Neural crest cell (in vitro differentiated cells): Measurements from ENCODE around the gene LZTR1. TPM values are rescaled to one million over a fixed set of nuclear protein-coding genes. Genes with fewer than 3 reads are reported as not detected.

Experiments used
- DNase-seq: peaks from one replicate; pipeline ENCODE4 v3.0.0; 2021; ENCODE audit warnings: low read depth, mixed read lengths, low spot score
- H3K27ac Mint-ChIP-seq: one replicate; pipeline ENCODE4 v1.8.0; 2021; ENCODE audit warnings: mild to moderate bottlenecking, mixed read lengths; ENCODE audit not compliant: unreplicated experiment
- H3K27me3 Mint-ChIP-seq: 2 replicates; pipeline ENCODE4 v1.8.0; 2021; ENCODE audit warnings: low read depth, mild to moderate bottlenecking, mixed read lengths
- H3K36me3 Mint-ChIP-seq: 2 replicates; pipeline ENCODE4 v1.8.0; 2021; ENCODE audit warnings: low read depth, mild to moderate bottlenecking, mixed read lengths
- H3K4me1 Mint-ChIP-seq: 2 replicates; pipeline ENCODE4 v1.8.0; 2021; ENCODE audit warnings: mixed read lengths
- H3K4me3 Mint-ChIP-seq: one replicate; pipeline ENCODE4 v1.8.0; 2021; ENCODE audit warnings: mild to moderate bottlenecking, mixed read lengths
- H3K9me3 Mint-ChIP-seq: 2 replicates; pipeline ENCODE4 v1.8.0; 2021; ENCODE audit warnings: mixed read lengths
- total RNA-seq: library from RNA; stranded (reverse); gene quantifications from 2 replicates; pipeline ENCODE4 v1.2.1, GENCODE V29; 2021
- TF ChIP-seq, protein P1 (sequence below): fragments of 200-600 bp; sonication (generic); conservative IDR thresholded peaks from 2 replicates; pipeline ENCODE4 v1.5.0; 2021; ENCODE audit warnings: antibody characterized with exemption, mild to moderate bottlenecking

Gene LZTR1
- total RNA-seq, 1 donor from 2014 or later: 94.5 TPM

DNA sequence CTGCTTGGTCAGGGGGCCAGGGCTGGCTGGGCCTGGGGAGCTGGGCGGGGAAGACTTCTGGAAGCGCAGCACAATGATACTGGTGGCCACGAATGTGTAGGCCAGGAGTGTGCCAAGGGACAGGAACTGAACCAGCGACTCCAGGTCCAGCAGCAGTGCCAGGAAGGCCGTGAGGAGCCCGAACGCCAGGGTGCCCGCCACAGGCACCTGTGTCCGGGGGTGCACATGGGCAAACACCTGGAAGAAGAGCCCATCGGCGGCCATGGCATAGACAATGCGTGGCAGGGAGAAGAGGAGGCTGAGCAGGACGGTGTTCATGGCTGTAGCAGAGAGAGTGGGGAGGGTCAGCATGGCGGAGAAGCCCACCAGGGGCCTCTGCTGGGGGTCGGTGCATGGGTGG lies 47.9 kb downstream of the LZTR1 start:
- peak overlapping the region; percentile 43 for H3K27ac Mint-ChIP-seq
- TF ChIP-seq, protein P1, sequence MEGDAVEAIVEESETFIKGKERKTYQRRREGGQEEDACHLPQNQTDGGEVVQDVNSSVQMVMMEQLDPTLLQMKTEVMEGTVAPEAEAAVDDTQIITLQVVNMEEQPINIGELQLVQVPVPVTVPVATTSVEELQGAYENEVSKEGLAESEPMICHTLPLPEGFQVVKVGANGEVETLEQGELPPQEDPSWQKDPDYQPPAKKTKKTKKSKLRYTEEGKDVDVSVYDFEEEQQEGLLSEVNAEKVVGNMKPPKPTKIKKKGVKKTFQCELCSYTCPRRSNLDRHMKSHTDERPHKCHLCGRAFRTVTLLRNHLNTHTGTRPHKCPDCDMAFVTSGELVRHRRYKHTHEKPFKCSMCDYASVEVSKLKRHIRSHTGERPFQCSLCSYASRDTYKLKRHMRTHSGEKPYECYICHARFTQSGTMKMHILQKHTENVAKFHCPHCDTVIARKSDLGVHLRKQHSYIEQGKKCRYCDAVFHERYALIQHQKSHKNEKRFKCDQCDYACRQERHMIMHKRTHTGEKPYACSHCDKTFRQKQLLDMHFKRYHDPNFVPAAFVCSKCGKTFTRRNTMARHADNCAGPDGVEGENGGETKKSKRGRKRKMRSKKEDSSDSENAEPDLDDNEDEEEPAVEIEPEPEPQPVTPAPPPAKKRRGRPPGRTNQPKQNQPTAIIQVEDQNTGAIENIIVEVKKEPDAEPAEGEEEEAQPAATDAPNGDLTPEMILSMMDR: no peak
- H3K9me3 Mint-ChIP-seq: no peaks in the 10 kb centered on the region
- DNase-seq: no peak
- peaks cover 20% of the 10 kb centered on the region for H3K4me1 Mint-ChIP-seq
- H3K36me3 Mint-ChIP-seq: no peaks in the 10 kb centered on the region
- peak overlapping the region; percentile 27 for H3K4me3 Mint-ChIP-seq
- H3K27me3 Mint-ChIP-seq: no peaks in the 10 kb centered on the region

DNA sequence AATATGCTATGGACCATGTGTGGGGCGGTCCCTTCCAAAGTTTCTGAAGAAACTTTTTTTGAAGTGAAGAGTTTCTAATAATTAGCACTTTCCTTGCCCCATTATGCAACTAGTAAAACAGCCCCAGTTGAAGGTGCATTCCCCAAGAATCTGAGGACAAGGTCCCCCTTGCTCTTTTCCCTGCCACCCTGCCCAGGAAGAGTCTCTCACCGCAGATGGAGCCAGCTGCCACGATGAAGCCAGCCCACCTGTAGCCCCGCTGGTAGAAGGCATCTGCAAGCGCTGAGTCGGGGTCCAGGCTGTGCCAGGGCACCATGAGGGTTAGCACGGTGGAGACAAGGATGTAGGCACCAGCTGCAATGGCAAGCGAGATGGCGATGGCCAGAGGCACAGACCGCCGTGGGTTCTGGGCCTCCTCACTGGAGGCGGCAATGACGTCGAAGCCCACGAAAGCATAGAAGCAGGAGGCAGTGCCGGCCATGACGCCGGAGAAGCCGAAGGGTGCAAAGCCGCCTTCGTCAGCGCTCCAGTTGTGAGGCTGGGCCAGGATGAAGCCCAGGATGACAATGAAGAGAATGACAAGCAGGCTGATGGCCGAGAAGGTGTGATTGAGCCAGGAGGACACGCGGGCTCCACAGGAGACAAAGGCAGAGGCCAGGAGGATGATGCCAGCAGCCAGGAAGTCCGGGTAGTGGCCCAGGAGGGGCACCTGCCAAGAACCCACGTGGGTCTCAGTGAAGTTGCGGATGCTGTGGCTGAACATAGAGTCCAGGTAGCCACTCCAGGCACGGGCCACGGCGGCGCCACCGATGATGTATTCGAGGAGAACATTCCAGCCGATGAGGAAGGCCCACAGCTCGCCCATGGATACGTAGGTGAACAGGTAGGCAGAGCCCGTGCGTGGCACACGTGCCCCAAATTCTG lies 48.8 kb downstream of the LZTR1 start:
- H3K4me3 Mint-ChIP-seq: no peak overlapping the region
- no peaks in the 10 kb centered on the region for H3K9me3 Mint-ChIP-seq
- DNase-seq: no peak
- TF ChIP-seq, protein P1: no peak
- no peak overlapping the region for H3K27ac Mint-ChIP-seq
- no peaks in the 10 kb centered on the region for H3K36me3 Mint-ChIP-seq
- H3K4me1 Mint-ChIP-seq: peaks cover 20% of the 10 kb centered on the region
- no peaks in the 10 kb centered on the region for H3K27me3 Mint-ChIP-seq

DNA sequence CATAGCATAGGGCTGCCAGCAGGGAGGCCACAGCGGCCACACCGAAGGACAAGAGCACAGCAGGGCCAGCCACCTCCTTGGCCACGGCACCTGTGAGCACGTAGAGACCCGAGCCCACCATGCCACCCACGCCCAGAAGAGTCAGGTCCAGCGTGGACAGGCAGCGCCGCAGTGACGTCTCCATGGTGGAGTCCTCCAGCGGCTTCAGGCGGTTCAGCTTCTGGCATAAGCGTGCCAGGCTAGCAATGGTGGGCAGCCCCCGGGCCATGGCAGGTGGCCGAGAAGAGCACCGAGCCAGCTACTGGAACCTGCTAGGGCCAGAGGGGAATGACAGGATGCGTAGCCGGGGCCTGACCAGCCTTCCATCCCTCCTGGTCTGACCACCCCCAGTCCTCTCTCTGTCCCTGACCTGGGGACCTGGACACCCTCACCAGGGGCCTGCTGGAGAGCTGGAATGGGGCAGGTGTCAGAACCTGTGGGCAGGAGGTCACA lies 49.5 kb downstream of the LZTR1 start:
- Mint-ChIP-seq H3K4me1 (peaks cover 20% of the 10 kb centered on the region), H3K4me3 (no peak overlapping the region), H3K36me3 (no peaks in the 10 kb centered on the region), H3K27ac (no peak overlapping the region), H3K27me3 (no peaks in the 10 kb centered on the region), H3K9me3 (no peaks in the 10 kb centered on the region)
- DNase-seq: no peak
- TF ChIP-seq, protein P1: no peak

DNA sequence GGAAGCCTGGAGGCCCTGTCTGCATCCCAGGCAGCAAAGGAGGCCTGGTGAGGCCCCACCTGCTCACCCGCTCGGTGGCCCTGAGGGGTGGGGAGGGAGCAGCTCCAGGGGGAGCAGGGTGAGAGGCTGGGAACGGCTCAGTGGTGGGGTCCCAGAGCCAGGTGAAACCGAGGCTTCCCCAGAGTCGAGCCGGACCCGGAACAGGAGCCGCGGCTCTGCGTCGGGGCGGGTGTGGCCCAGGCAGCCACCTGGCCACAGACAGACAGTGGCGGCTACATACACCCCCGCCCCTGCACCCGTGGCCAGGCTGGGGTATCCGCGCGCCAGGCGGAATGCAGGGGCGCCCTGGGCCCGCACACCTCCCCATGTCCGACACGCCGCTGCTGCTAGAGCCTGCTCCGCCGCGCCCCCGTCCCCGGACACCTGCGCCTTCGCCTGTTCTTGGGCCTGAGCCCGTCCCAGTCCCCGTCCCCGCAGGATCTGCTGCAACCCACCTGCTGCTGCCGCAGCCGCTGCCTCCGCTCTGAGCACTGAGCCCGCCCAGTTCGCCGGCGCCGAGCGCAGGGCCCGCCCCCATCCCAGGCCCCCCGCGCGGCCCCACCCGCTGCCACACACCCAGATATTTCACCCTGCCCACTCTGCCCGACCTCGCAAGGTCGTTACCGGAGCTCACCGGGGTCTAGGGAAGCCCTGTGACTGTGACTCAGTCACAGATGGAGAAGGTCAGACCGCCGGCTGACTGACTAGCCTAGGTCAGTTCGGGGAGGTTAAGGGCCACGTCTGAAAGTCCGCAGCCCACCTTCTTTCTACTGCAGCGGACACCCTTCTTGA lies 50.2 kb downstream of the LZTR1 start, which contains the start of gene SLC7A4:
Gene SLC7A4 (minus strand): TSS at position 525 of the 831 bp plus-strand sequence. CDS start 749 bp downstream, outside the sequence.
- H3K27ac Mint-ChIP-seq: no peak within 1 kb of the TSS
- TF ChIP-seq, protein P1: no peak

DNA sequence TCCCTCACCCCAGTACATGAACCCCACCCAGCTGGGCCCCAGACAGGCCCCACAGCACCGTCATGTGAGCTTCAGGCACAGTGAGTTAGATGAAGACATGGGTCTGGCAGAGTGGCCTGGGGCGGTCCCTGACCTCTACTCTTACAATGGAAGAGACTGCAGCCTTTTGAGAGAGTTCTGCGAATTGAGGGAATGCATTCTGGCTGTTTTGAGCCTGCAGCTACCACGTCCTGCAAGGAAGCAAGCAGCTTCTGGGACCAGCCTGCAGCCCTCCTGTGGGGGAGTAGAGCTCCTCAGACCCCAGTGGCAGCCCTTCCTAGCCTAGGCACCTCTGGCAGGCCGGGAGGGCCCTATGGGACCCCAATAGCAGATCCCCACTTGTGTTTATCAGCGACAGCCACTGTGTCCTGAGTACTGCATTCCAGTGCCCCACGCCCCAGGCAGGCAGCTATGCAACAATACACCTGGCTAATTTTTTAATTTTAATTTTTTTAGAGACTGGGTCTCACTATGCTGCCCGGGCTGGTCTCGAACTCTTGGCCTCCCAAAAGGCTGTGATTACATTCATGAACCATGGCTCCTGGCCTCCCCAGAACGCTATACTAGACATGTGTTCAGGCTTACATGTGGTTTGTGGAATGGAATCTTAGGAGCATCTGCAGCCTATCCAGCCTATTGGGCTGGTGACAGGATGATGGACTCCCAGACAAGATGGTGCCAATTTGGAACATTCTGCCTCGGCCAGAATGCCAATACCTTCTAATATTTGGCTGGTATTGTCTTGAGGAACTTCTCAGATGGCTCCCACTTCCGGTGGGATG lies 51.0 kb downstream of the LZTR1 start:
- H3K27me3 Mint-ChIP-seq: no peaks in the 10 kb centered on the region
- peaks cover 20% of the 10 kb centered on the region for H3K4me1 Mint-ChIP-seq
- TF ChIP-seq, protein P1: no peak
- H3K9me3 Mint-ChIP-seq: no peaks in the 10 kb centered on the region
- H3K36me3 Mint-ChIP-seq: no peaks in the 10 kb centered on the region
- H3K4me3 Mint-ChIP-seq: no peak overlapping the region
- peak; percentile 31 for DNase-seq
- H3K27ac Mint-ChIP-seq: no peak overlapping the region

More for the DNA sequence above, 50.2 kb downstream of the LZTR1 start, which contains the start of gene SLC7A4:
- H3K36me3 Mint-ChIP-seq: no peaks in the 10 kb centered on the region
- no peaks in the 10 kb centered on the region for H3K9me3 Mint-ChIP-seq
- H3K4me1 Mint-ChIP-seq: peaks cover 20% of the 10 kb centered on the region
- H3K4me3 Mint-ChIP-seq: no peak within 1 kb of the TSS
- no peaks in the 10 kb centered on the region for H3K27me3 Mint-ChIP-seq
- no peak for DNase-seq
